DMS 273 (cell line): ENCODE data around the gene TEDC1.
A peak's percentile ranks its signal among the peaks of the same experiment; 100 is the strongest.

Experiments
- DNase-seq: peaks from one replicate; lab custom pipeline; 2025; ENCODE audit not compliant: unreplicated experiment; lab: John Stamatoyannopoulos, UW

TEDC1 gene

DNA sequence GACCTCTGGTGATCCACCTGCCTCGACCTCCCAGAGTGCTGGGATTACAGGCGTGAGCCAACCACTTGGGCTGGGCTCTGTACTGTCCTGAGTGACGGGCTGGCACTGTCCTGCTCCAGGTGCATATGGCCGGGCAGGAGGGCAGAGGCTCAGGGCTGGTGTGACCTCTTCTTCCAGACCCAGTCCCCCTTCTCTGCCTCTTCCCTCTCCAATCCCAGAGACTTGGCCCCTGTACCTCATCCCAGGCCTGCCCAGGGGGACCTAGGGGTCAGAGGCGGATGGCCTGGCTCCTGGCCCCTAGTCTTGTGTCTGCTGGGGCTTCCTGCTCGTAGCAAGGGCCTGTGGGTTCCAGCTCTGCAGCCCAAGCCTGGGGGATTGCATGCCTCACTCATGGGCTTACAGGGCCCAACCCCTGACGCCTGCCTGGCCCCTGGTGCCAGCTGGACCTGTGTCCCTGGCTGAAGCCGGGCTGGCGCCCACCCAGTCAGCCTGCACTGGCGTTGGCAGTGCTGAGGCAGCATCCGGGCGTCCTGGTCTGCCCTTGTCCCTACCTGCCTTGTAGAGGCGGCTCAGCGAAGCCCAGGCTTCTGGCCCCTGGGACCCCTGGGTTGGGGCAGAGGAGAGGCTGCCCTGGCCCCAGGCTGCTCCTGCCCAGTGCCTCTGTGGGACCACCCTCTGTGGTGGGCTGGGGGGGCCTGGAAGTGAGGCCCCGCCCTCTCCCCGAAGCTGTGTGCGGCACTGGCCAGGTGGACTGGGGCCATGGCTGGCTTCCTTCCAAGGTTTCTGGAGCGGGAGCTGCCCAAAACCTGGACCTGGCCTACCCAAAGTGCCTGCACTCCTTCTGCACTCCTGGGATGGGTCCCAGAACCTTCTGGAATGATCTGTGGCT is 4.3 kb downstream of the TEDC1 start:
- peak; percentile 52 for DNase-seq

DNA sequence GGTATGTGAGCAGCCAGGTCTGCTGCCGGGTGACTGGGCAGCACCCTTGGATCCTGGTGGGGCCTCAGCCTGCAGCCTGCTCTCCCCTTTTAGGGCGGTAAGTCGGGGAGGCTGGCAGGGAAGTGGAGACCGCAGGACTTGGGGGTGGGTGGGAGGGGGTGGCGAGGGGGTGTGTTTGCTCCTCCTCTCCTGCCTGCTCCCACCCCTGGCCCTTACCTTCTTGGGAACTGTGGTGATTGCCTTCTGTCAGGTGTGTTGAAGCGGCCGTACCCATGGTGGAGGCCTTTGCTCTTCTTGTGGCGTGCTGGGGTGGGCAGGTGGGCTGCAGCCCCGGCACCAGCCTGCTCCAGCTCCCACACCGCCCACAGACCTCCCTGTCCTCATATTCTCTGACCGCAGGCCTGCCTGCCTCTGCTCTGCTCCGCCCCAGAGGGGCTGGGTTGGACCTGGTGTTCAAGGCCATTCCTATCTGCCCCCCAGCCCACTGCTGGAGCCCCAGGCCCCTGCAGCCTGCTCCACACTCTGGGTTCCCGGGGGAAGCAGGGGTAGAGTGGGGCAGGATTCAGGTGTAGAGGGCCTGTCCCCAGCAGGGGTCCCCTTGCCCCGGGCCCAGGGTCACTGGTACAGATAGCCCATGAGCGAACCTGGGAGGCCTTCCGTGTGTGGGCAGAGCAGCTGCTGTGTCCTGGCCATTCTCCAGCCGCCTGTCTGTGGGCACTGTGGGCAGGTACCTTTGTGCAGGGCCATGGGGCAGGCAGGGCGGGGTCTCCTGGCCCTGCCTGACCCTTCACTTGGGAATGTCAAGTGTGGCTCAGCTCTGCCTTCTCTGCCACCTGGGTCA is 5.2 kb downstream of the TEDC1 start:
- no peak for DNase-seq

DNA sequence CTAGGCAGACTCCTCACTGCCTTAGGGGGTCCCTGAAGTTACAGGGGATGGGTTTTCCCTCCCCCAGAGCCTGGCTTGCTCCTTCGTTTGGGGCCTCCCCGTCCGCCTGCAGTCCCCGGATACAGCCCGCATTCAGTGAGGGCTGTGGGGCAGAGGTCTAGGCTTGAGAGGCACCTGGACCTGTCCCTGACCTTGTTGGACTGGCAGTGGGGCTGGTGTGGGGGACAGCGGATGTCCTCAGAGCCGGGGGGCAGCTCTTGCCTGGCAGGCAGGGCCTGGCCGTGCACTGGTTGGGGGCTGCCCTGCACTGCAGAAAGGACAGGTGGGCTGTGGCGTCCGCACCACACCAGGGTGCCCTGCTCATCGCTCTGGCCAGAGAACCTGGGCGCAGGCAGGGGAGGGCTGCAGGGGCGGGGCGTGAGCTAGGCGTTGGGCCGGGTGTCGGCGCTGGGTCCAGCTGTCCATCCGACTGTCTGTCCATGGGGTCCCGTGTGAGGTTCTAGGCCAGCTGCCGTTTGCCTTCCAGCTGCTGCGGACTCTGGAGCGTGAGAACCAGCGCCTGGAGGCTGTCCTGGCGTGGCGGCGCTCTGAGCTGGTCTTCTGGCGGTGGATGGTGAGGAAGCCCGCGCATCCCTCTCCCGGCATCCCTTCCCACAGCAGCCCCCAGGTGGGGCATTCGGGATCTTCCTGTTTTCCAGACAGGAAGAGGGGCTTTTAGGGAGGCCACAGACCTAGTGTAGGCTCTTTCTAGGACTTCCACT is 6.0 kb downstream of the TEDC1 start:
- DNase-seq, result no peak

DNA sequence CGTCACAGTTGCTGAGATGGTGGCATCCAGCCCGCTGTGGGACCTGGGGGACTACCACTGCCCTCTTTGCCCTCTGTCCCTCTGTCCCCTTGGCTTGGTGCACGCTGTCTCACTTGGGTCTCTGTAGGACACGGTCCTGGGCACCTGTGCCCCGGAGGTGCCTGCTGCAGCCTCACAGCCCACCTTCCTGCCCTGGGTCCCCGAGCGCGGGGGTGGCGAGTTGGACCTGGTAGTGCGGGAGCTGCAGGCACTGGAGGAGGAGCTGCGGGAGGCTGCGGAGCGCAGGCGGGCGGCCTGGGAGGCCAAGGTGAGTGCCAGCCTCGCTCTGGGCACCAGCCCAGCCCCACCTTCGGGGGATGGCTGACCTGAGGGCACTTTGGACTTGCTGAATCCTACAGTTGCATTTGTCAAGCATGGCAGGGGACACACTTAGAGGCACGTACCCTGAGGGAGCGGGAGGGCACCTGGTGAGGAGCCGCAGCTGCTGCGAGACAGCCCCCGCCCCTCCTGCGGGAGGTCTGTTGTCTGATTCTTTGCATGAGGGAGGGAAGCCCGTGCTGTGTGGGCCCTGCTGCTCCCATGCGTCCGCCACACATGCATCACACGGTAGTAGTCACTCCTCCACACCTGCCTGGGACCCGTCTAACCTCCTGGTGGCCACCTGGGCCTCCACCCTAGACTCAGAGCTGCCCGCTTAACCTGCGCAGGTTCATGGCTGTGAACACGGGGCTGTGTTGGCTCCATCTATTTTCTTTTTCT is 6.8 kb downstream of the TEDC1 start:
- DNase-seq, result no peak

DNA sequence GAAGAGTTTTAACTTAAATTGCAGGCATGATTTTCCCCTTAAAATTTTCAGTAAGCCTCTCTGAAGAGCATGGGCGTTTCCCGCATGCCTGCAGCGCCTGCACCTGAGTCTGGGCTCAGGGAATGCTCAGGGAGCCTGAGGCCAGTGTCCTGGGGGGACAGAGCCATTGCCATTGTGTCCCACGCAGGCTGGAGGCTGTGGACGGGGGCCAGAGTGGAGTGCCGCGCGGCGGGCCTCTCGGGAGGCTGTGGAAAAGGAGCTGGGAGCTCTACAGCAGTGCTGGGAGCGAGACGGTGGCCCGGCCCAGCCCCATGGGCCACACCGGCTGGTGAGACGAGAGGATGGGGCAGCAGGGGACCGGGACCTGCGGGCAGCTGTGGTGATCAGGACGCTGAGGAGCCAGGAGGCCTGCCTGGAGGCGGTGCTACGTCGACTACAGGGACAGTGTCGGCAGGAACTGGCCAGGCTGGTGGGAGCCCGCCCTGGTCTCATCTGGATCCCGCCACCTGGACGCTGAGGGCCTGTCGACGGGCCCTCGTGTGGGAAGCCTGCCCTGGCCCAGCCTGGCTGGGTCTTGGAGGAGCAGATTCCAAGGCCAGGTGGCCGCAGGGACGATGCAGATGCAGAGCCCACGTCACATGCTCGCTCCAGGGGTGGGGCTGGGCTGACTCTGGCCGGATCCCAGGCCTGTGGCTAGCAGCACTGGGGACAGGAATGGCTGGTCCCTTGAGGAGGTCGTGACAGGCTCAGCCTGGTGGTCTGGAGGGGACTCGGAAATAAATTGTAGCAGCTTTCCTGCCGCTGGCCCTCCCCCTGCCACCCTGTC is 7.6 kb downstream of the TEDC1 start:
- DNase-seq, result peak; percentile 49

DNA sequence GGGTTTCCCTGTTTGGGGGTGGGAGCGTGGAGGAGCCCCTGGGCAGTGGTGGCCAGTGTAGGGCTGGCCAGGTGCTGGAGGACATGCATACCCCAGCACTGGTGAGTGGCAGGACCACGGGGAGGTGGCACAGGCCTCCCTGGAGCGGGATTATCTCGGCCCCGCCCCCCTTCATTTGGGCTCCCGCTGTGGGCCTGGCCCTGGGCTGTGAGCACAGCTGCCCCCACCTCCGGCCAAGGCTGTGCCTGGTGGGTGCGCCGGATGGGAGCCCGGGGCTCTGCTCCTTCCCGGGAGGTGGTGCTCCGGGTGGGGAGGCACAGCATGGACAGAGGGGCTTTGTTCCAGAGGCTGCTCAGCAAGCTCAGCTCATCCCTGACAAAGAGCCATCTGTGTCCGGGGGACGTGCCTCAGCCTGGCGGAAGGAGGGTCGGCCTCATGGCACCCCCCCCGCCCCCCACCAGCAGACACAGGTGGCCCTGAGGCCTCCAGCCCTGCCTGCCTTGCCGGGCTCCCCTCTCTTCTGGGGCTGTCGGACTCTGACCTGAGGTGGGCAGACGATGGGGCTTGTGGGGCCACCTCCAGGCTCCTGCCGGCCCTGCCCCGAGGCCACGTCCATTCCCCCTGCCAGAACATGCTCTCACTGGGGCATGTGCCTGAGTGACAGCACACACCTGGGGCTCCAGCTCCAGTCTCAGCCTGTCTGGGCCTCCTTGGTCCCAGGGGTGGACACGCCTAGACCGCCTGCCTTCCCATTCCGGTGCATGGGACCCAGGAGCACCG is 8.4 kb downstream of the TEDC1 start:
- DNase-seq, result no peak

DNA sequence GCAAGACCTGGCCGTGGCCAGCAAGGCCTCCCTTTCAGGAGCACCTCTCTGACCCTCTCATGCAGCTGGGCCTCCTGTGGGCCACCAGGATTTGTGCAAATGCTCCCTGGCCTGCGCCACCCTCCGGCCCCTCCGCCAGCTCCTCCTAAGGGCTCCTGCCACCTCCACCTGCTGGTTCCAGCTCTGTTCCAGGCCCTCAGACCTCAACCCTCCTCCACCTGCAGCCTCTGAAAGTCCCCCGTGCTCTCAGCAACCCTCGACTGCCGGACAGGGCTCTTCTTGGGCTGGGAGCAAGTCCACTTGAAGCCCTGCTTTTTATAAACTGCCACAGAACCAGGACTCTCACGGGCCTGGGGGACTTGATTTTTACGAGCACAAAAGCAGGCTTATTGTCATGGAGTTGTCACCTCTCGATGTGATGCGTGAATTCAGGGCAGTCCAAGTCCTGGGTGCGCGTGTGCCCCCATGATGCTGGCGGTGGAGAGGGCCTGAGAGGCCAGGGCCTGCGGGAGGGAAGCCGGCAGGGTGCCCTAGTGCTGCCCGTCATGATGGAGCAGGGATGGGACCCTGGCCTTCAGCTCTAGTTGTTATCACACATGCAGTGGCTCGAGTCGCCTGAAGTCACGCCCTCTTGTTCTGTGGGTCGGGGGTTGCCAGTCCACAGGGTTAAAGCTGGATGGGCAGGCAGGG is 9.1 kb downstream of the TEDC1 start:
- no peak for DNase-seq

DNA sequence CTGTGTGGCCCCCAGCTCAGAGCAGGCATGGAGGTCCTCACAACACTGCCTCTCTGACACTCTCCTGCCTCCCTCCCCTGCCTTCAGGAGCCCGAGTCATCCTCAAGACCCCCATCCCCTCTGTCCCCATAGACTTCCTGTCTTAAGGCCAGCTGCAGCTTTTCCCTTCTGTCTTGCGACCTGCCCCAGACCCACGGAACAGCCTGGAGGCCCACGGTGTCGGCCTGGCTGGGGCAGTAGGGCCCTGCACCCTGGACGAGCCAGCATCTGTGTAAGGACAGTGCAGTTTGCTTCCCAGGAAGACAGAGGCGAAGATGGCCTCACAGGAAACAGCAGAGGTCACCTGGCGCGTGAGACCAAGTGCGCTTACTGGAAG is 9.7 kb downstream of the TEDC1 start:
- DNase-seq, result no peak

DNA sequence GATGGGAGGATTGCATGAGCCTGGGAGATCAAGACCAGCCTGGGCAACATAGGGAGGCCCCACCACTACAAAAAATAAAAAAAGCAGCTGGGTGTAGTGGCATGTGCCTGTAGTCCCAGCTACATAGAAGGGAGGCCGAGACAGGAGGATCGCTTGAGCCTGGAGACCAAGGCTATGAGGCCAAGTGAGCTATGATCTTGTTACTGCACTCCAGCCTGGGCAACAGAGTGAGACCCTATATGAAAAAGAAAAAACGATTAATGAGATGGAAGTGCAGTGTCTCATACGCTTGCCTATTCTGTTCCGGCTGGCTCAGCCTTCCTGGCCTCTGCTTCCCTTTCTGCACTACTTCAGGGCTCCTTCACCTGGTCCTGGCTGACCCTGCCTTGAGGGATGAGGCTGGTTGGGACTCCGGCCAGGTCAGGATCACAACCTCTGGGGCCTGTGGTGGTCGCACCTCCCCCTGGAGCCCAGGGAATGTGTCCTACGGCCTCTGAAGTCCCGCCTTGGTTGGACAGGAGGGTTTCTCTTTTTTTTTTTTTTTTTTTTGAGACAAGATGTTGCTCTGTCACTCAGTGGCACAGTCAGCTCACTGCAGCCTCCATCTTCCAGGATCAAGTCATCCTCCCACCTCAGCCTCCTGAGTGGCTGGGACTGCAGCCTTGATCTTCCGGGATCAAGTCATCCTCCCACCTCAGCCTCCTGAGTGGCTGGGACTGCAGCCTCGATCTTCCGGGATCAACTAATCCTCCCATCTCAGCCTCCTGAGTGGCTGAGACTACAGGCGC is 10.7 kb downstream of the TEDC1 start:
- no peak for DNase-seq

DNA sequence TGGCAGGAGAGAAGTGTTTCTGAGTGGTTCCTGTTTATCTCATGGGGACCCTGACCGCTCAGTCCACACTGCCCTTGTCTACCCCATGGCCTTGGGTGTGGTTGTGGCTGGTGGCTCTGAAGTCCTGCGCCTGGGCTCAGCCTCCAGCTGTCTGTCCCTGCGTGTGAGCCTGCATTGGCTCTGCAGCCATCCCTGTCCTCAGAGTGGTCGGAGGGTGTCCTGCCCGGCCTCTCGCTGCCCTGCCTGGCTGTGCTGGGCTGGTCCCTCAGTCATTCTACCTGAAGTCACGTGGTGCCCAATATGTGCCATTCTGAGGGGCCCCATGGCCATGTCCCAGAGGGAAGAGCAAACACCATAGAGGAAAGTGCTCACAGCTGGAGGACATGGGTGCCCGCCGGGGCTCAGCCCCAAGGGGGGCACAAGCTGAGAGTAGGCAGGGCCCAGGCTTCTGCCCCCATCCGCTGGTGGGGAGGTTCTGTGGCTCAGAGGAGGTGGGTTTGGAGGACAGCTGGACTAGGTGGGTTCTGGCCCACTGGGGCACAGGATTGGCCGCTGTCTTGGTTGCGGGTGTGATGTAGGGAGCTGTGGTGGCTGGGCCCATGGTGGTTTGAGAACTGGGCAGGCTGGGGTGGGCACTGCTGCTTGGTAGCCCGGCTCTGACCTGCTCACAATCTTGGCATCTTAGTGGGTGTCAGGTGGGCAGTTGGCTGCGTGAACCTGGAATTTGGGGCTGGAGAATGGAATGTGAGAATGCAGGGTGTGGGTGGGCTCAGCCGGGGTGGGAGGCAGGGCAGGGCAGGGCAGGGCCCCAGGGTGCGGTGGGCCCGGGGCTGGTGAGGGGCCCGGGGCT is 11.6 kb downstream of the TEDC1 start:
- no peak for DNase-seq

DNA sequence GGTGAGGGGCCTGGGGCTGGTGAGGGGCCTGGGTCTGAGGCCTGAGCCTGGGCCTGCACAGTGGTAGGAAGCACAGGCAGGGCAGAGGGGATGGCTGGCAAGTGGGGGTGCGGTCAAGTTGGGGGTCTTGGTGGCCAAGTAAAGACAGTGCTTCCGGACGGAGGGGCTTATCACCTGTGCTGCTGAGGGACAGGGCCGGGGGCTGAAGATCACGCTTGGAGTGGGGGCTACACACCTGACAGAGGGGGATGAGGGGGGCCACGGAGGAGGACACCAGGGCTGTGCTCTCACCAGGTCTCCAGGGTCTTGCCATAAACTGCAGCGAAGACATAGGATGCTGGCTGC is 12.2 kb downstream of the TEDC1 start:
- DNase-seq, result no peak

DNA sequence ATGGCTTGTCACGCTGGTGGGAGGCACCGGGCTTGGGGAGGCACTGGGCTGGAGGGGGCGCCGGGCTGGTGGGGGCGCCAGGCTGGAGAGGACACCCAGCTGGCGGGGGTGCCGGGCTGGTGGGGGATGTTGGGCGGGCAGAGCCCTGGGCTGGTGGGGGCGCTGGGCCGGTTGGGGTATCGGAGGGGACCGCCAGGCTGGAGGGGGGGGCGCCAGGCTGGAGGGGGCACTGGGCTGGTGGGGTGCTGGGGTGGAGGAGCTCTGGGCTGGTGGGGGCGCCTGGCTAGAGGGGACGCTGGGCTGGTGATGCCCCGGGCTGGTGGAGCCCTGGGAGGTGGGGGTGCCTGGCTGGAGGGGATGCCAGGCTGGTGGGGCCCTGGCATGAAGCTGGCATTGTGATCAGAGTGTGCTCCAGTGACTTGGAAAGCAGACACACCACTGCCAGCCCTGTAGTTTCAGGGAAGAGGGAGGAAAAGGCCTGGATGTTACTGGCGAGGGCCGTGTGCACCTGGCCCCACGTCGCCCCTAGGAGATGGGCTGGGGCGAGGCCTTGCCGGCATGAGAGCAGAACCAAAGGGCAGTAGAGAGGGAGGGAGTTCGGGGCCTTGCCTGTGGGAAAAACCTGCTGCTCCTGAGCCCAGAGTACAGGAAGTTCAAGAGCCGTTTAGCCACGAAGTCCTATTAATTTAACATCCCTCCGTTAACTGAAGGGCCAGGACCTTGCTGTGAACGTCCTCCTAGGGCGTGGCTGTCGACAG is 13.1 kb downstream of the TEDC1 start:
- DNase-seq, result no peak

DNA sequence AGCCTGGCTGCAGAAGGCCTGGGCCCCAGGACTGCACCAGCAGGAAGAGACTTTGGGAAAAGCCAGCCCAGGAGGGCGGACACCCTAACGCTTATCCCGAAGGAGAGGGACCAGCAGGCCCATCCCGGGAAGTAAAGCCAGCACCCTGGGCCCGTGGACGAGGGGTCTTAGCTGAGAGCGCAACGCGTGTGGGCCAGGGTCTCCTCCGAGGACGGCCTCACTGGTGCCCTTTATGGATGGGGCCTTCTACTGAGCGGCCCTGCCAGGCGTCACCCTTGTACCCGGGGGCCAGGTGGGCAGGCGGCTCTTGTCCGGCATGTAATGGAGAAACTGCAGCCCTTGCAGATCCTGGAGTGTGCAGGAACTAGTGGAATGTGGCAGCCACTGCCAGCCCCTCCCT is 14.1 kb downstream of the TEDC1 start:
- DNase-seq, result no peak

DNA sequence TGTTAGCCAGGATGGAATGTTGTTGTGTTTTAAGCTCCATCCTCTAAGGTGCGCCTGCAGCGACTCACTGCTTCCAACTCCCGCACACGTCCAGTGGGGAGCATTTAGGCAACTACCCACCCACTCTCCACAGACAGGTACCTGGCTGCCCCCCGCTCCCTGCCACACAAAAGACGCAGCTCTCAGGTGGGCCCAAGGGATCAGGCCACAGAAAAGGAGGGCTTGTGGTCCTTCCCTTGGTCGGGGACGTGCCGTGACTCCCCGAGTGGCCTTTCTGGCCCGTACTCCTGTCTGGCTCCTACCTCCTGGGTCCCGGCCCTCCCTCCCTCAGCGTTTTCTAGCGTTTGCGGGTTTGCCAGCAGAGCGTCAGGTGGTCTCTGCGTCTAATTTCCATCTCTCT is 16.2 kb downstream of the TEDC1 start:
- no peak for DNase-seq

DNA sequence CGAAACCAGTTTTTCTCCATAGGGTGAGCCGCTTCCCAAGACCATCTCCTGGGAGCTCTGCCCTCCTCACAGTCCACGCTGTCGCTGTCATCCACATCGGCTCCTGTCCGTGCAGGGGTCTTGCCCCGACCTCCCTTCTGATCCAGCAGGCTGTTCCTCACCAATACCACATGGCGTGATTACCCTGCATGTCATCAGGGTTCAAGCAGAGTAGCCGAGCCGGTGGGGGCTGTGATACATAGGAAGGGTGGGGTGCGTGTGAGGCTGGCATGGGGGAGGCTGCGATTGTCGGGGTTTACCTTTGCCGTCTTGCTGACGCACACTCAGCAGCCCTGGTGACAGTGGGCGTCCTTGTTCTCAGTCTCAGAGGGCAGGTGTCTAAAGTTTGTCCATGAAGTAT is 17.0 kb downstream of the TEDC1 start:
- no peak for DNase-seq

DNA sequence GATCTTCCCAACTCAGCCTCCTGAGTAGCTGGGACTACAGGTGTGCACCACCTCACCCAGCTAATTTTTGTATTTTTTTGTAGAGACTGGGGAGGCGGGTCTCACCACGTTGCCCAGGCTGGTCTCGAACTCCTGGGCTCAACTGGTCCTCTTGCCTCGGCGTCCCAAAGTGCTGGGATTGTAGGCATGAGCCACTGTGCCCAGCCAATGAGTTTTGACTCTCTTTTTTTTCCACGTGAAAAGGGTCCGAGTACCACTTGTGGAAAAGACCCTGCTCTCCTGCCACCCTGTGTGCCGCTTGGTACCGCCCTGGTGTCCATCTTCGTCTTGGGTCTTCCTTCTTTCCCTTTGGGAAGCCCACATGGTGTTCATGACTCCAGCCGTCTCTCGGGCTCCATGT is 17.6 kb downstream of the TEDC1 start:
- DNase-seq, result no peak
